Measurements from ENCODE around the gene MEF2D.

The MEF2D gene

DNA sequence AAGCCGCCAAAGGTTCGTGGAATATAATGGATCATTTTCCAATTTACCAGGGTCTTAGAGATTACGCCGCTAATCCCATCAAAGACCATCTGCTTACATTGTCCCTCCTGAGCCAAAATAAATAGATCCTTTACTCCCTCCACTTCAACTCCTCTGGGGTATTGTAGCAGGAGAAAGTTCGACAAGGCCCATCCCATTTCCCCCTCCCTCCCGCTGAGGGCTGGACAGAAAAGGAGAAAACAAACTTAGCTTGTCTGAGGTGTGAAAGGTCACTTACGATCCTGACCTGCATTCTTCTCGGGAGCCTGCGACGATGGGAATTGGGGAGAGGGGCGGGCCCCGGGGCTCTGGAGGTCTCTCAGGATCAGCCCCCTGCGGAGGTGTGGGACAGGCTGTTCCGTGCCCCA, 60.8 kb downstream of the MEF2D start:
- Histone ChIP-seq H3K9me3 (ENCODE audit: control insufficient read depth, low read length) (no peaks in the 10 kb centered on the region), H3K4me3 (ENCODE audit: extremely low read depth, insufficient read depth, low read length, poor library complexity, severe bottlenecking) (no peak overlapping the region), H3K36me3 (ENCODE audit: control insufficient read depth, insufficient read depth, low read length) (no peaks in the 10 kb centered on the region), H3K27ac (ENCODE audit: low read depth, low read length, severe bottlenecking) (no peak overlapping the region), H3K4me1 (ENCODE audit: control insufficient read depth, insufficient read depth, low read length, poor library complexity, severe bottlenecking) (peaks cover 27% of the 10 kb centered on the region)
- 0 to 4% methylated on average over 3 to 12 of the region's 14 CpGs for WGBS, 2 experiments (ENCODE audit: insufficient coverage in 2 of 2)

DNA sequence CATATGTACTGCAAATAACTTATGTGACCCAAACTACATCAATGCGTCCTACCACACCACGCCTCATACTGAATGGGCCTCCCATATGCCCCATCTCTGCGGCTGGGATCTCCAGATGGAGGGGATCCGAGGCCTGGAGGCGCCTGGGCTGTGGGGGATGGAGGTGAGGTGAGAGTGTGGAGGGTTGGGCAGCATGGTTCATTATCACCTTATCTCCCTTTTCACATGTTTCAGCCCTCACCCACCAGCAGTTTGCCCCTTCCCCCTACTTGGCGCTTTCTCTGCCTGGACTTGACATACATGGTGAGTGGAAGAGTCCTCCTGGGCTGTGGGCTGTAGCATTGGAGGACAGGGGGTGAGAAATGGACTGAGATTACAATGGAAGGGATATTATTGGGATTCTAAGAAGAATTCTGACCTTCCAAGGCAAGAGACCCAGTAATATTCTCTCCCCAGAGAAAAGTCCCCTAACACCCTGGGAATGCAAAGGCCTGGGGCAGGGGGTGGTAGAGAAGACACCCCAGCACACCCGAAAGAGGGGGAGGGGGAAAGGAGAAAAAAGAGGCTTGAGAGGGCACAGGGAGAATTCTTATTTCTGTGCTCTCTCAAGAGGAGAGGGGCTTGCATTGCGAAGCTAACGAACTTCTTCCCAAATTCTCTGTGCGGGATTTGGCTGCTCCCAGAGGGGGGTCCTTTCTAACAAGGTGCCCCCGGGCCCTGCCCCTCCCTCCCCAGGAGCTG, 61.4 kb downstream of the MEF2D start:
- Histone ChIP-seq H3K27ac (ENCODE audit: low read depth, low read length, severe bottlenecking) (no peak overlapping the region), H3K36me3 (ENCODE audit: control insufficient read depth, insufficient read depth, low read length) (no peaks in the 10 kb centered on the region), H3K4me1 (ENCODE audit: control insufficient read depth, insufficient read depth, low read length, poor library complexity, severe bottlenecking) (peaks cover 27% of the 10 kb centered on the region), H3K9me3 (ENCODE audit: control insufficient read depth, low read length) (no peaks in the 10 kb centered on the region), H3K4me3 (ENCODE audit: extremely low read depth, insufficient read depth, low read length, poor library complexity, severe bottlenecking) (no peak overlapping the region)
- WGBS, 2 experiments (ENCODE audit: insufficient coverage in 2 of 2), result 0 to 2% methylated on average over 4 of the region's 11 CpGs

DNA sequence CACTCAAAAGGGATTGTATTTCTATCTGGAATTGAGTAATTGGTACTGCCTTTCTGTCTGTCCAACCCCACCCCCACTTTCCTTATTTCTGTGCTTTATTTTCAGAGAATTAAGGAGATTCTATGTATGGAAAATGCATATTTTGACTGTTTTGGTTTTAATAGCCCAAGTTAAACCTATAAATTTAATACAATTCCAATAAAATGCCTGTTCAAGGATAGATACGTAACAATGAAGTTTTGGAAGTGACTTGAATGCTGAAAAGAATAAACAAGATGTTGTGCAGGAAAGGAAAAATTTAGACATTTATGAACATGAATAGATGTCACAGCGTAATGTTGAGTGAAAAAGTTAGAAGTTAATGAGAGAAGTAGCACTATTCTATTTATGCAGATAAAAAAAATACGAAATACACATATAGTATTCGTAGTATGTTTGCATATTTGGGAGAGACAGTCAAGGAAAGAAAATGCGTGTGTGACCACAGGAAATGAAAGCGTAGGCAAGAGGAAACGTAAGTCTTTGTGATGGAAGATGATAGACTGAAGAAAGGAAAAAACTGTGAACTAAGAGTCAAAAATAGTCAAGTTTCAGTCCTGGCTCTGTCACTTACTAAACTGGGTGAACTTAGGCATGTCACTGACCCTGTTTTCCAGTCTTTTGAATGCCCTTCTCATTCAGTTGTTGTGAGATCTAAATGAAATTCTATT, 62.1 kb downstream of the MEF2D start:
- Histone ChIP-seq H3K4me3 (ENCODE audit: extremely low read depth, insufficient read depth, low read length, poor library complexity, severe bottlenecking) (no peak overlapping the region), H3K27ac (ENCODE audit: low read depth, low read length, severe bottlenecking) (no peak overlapping the region), H3K36me3 (ENCODE audit: control insufficient read depth, insufficient read depth, low read length) (no peaks in the 10 kb centered on the region), H3K9me3 (ENCODE audit: control insufficient read depth, low read length) (no peaks in the 10 kb centered on the region), H3K4me1 (ENCODE audit: control insufficient read depth, insufficient read depth, low read length, poor library complexity, severe bottlenecking) (peaks cover 26% of the 10 kb centered on the region)
- 11 to 20% methylated on average over 4 of the region's 7 CpGs for WGBS, 2 experiments (ENCODE audit: insufficient coverage in 2 of 2)

DNA sequence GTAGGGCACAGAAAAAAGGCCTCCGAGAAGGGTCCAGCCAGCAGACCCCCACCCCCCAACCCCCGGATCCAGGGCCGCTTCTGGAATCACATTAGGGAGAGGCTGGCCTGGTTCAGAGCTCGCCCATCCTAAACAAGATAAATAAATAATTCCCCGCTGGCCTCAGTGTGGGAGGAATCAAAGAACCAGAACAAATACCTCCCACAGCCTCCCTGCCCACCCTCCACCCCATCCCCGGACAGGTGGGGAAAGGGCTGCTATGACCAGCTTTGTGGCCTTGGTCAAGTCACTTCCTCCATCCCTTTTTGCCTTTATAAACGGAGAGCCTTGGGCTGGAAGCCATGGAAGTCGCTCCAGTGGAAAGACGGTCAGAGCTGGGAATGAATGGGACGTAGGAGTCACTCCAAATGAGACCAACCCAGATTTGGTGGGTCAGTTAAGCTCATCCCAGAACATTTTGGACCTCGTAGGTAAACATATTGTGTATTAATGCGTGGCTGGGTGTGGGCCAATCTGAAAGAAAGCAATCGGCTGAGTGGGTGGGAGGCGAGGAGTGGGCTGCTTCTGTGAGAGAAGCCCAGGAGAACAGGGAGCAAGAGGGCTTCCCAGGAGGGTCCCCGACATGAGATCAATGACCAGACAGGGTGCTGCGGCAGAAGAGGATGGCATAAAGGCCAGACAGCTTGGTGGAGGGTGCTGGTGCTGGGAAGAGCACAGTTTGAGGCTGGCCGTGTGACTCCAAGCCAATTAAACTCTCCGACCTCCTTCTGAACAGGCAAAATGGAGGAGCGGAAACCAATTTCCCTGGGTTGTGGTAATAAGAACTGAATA, 63.3 kb downstream of the MEF2D start:
- peaks cover 23% of the 10 kb centered on the region for H3K4me1 ChIP-seq (ENCODE audit: control insufficient read depth, insufficient read depth, low read length, poor library complexity, severe bottlenecking)
- no peaks in the 10 kb centered on the region for H3K9me3 ChIP-seq (ENCODE audit: control insufficient read depth, low read length)
- no peak overlapping the region for H3K27ac ChIP-seq (ENCODE audit: low read depth, low read length, severe bottlenecking)
- no peaks in the 10 kb centered on the region for H3K36me3 ChIP-seq (ENCODE audit: control insufficient read depth, insufficient read depth, low read length)
- H3K4me3 ChIP-seq (ENCODE audit: extremely low read depth, insufficient read depth, low read length, poor library complexity, severe bottlenecking), result no peak overlapping the region
- WGBS, 2 experiments (ENCODE audit: insufficient coverage in 2 of 2), result 30 to 31% methylated on average over 14 to 17 of the region's 19 CpGs

DNA sequence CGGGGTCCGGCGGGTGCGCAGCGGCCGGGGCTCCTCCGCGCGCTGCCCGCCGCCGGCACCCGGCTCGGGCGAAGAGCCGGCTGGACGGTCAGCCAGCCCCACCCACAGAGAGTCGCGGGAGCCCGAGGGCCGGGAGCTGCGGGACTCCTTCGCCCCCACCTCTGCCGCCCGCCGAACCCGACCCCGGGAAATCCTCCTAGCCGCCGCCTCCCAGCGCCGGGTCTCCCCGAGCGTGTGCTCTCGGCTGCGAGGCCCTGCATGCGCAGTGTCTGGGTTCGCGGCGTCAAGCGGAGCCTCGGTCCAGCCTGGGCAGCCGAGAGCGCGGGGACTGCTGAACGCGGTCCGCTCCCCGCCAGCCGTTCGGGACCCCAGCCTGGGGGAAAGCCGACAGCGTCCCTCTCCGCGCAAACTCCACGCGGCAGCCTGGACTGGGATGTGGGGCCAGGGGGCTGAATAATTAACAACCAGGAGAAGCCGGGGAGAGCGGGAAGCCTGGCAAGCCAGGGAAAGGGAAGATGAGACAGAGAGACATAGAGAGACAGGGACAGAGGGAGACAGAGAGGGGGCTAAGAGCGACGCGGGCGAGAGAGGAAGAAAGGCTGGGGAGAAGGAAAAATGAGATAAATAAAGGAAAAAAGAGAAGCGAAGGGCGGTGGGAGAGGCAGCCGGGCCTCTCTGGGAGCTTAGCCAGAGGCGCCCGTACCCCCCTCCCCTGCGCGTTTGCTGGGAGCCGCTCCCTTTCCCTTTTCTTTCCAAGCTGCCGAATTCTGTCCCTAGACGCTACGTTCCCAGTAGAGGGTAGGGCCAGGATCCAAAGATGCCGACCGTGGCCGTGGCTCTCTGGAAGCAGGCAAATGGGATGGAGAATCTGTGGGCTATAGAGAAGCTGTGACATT, 64.2 kb downstream of the MEF2D start:
- Histone ChIP-seq H3K9me3 (ENCODE audit: control insufficient read depth, low read length) (no peaks in the 10 kb centered on the region), H3K36me3 (ENCODE audit: control insufficient read depth, insufficient read depth, low read length) (no peaks in the 10 kb centered on the region), H3K4me3 (ENCODE audit: extremely low read depth, insufficient read depth, low read length, poor library complexity, severe bottlenecking) (peak overlapping the region; percentile 25), H3K4me1 (ENCODE audit: control insufficient read depth, insufficient read depth, low read length, poor library complexity, severe bottlenecking) (peaks cover 23% of the 10 kb centered on the region), H3K27ac (ENCODE audit: low read depth, low read length, severe bottlenecking) (no peak overlapping the region)
- 1% methylated on average over 59 to 66 of the region's 77 CpGs for WGBS, 2 experiments (ENCODE audit: insufficient coverage in 2 of 2)

DNA sequence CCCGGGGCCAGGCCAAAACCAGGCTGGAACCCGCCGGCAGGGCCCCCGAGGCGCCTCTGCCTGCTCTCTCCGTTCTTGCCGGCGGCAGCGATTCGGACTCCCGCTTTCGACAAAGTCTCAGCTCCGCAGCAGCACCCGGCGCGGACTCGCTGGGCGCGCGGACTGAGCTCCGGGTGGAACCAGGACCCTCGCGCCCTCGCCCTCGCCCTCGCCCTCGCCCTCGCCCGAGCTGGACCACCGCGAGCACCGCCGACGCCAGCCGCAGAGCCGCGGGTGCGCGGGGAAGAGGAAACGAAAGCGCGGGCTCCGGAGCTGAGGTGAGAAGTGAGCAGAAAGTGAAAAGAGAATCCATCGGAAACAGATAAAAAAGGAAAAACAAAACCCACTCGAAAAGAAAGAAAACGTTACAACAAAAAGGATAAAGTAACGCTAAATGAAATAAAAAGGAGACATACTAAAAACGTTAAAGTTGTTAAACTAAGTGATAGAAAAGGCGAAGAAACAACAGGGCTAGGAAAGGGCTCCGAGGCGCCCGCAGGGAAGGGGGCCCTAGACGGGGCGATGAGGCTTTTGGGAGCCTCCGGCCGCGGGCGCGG, 64.9 kb downstream of the MEF2D start:
- Histone ChIP-seq H3K4me1 (ENCODE audit: control insufficient read depth, insufficient read depth, low read length, poor library complexity, severe bottlenecking) (peaks cover 26% of the 10 kb centered on the region), H3K4me3 (ENCODE audit: extremely low read depth, insufficient read depth, low read length, poor library complexity, severe bottlenecking) (peak overlapping the region; percentile 25), H3K9me3 (ENCODE audit: control insufficient read depth, low read length) (no peaks in the 10 kb centered on the region), H3K36me3 (ENCODE audit: control insufficient read depth, insufficient read depth, low read length) (no peaks in the 10 kb centered on the region), H3K27ac (ENCODE audit: low read depth, low read length, severe bottlenecking) (no peak overlapping the region)
- WGBS, 2 experiments (ENCODE audit: insufficient coverage in 2 of 2), result 1 to 2% methylated on average over 25 to 30 of the region's 59 CpGs

DNA sequence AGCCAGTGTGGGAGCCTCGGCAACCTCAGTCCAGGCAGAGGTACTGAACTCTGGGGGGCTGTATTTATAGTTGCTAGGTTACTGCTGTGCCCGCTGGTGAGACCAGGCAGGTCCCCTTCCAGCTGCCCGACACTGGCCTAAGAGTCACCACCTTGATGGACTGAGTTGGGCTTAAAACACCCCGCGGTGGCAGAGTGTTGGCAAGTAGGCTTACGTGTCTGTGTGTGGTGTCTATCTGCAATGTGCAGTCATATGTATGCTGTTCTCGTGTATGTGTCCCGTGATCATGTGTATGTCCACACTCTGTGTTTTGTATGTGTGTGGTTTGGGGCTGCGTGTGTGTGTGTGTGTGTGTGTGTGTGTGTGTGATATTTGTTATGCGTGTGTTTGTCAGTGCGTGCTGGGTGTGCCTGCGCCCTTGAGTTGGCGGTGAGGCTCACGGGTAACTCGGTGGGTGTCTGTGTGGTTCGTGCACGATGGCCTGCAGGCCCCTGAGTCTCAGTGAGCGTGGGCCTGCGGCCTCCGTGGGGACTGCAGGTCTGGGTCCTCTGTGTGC, 65.5 kb downstream of the MEF2D start:
- Histone ChIP-seq H3K4me1 (ENCODE audit: control insufficient read depth, insufficient read depth, low read length, poor library complexity, severe bottlenecking) (peaks cover 22% of the 10 kb centered on the region), H3K9me3 (ENCODE audit: control insufficient read depth, low read length) (no peaks in the 10 kb centered on the region), H3K36me3 (ENCODE audit: control insufficient read depth, insufficient read depth, low read length) (no peaks in the 10 kb centered on the region), H3K27ac (ENCODE audit: low read depth, low read length, severe bottlenecking) (no peak overlapping the region), H3K4me3 (ENCODE audit: extremely low read depth, insufficient read depth, low read length, poor library complexity, severe bottlenecking) (no peak overlapping the region)
- 12 to 16% methylated on average over 15 to 18 of the region's 20 CpGs for WGBS, 2 experiments (ENCODE audit: insufficient coverage in 2 of 2)

DNA sequence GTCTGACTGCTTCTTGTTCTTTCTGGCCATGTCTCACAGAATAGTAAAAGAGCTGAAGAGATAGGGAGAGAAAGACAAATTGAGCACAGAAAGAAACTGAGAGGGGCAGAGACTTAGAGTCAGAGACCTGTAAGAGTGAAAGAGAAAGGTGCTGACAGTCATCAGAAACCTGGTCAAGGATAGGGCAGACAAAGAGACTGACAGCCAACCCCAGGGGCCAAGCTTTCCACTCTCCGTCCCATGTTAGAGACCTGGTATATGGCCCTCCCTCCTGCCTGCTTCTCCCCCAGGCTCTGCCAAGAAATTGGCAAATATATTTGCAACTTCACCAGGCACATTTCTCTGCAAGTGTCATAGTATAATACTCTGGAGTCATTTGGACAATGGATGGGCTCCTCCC, 67.0 kb downstream of the MEF2D start:
- 60 to 86% methylated on average over 1 of the region's 1 CpG for WGBS, 2 experiments (ENCODE audit: insufficient coverage in 2 of 2)
- Histone ChIP-seq H3K4me3 (ENCODE audit: extremely low read depth, insufficient read depth, low read length, poor library complexity, severe bottlenecking) (no peak overlapping the region), H3K9me3 (ENCODE audit: control insufficient read depth, low read length) (no peaks in the 10 kb centered on the region), H3K27ac (ENCODE audit: low read depth, low read length, severe bottlenecking) (no peak overlapping the region), H3K4me1 (ENCODE audit: control insufficient read depth, insufficient read depth, low read length, poor library complexity, severe bottlenecking) (peaks cover 24% of the 10 kb centered on the region), H3K36me3 (ENCODE audit: control insufficient read depth, insufficient read depth, low read length) (no peaks in the 10 kb centered on the region)

DNA sequence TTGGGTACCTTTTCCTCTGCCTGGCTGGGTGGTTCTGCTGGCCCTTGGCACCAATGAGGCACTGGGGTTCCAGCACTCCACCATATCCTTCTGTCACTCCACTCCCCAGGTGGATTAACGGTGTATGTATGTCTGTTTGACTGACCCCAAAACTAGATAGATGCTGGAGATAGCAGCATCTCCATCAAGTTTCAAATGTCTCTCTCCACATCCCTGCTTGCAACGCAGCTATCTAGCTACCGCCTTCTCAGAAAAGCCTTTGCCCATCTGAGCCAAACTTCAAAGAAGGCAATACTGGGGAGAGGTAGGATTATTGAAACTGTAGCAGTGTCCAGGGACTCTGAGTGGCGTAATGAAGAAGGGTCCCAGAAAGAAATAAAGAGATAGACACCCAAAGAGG, 67.5 kb downstream of the MEF2D start:
- Histone ChIP-seq H3K4me3 (ENCODE audit: extremely low read depth, insufficient read depth, low read length, poor library complexity, severe bottlenecking) (no peak overlapping the region), H3K27ac (ENCODE audit: low read depth, low read length, severe bottlenecking) (no peak overlapping the region), H3K9me3 (ENCODE audit: control insufficient read depth, low read length) (no peaks in the 10 kb centered on the region), H3K4me1 (ENCODE audit: control insufficient read depth, insufficient read depth, low read length, poor library complexity, severe bottlenecking) (peaks cover 24% of the 10 kb centered on the region), H3K36me3 (ENCODE audit: control insufficient read depth, insufficient read depth, low read length) (no peaks in the 10 kb centered on the region)
- 57 to 60% methylated on average over 1 of the region's 4 CpGs for WGBS, 2 experiments (ENCODE audit: insufficient coverage in 2 of 2)

Data from mesodermal cell (in vitro differentiated cells).